ENCODE measurements around the gene FMNL2.

DNA sequence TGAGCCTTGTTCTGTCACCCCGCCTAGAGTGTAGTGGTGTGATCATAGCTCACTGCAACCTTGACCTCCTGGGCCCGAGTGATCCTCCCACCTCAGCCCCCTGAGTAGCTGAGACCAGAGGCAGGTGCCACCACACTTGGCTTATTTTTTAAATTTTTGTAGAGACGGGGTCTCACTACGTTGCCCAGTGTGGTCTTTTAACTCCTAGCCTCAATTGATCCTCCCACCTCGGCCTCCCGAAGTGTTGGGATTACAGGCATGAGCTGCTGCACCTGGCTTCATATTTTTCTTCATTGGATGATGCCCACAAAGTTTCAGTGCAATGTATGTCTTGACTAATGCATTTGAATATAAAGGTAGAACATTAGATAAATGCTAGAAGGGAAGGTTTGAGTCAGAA, 120.8 kb downstream of the FMNL2 start:
- TF ChIP-seq EP300 (IDR thresholded peaks at IDR 0.05): no peak
- TF ChIP-seq, protein P1, sequence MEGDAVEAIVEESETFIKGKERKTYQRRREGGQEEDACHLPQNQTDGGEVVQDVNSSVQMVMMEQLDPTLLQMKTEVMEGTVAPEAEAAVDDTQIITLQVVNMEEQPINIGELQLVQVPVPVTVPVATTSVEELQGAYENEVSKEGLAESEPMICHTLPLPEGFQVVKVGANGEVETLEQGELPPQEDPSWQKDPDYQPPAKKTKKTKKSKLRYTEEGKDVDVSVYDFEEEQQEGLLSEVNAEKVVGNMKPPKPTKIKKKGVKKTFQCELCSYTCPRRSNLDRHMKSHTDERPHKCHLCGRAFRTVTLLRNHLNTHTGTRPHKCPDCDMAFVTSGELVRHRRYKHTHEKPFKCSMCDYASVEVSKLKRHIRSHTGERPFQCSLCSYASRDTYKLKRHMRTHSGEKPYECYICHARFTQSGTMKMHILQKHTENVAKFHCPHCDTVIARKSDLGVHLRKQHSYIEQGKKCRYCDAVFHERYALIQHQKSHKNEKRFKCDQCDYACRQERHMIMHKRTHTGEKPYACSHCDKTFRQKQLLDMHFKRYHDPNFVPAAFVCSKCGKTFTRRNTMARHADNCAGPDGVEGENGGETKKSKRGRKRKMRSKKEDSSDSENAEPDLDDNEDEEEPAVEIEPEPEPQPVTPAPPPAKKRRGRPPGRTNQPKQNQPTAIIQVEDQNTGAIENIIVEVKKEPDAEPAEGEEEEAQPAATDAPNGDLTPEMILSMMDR (IDR thresholded peaks at IDR 0.05): no peak

All from stomach (tissue), 4 donors.